Ishikawa (cell line): ENCODE measurements around the gene PPP1R27.

Experiments used
- FOXM1 ChIP-seq: IDR thresholded peaks from 2 replicates; pipeline ENCODE4 v1.6.1; 2012; ENCODE audit warnings: low read depth, borderline replicate concordance
- NFIC ChIP-seq: IDR thresholded peaks from 2 replicates; pipeline ENCODE4 v1.6.1; 2012
- ZBTB7A ChIP-seq: IDR thresholded peaks from 2 replicates; pipeline ENCODE4 v1.6.1; 2012; ENCODE audit warnings: low read depth

DNA sequence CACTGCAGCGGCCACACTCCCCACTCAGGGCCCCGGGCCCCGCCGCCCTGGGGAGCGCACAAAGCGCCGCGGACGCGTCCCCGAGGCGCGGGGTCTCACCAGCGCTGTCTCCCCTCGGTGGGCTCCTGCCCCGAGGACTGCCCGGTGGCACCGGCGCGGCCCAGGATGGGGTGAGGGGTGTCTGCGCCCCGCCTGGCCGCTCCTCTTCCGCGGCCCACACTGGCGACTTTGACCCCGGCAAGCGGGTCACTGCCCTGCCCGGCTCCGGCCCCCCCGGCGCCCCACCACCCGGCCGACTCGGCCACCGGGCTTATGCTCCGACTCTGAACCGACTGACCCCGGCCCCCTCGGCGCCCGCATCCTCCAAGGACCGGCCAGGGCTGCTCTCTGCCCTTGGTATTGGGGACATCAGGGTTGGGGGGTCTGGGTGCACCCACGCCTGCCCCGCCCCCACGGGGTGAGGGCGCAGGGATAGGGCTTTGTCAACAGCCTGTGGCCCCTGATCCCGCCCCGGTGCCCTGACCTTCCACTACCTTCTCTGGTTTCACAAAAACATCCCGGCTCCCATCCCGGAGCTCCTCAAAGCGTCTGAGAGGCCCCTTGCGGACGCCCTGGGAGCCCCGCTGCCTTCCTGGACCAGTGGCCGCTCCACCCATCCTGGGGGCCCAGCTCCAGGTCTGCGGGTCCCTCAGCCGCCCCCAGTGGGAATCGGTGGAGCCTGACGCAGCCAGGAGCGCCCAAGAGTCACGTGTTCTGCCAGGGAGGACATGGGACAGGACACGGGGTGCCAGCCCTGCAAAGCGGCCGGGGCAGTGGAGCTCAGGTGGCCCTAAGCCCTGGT is 30.1 kb downstream of the PPP1R27 start:
- TF ChIP-seq FOXM1 (no peak), NFIC (no peak), ZBTB7A (no peak; the same call in 1 of the 2 replicates)
